Adrenal gland (tissue), 5 donors: ENCODE results near the gene ITIH2.
"Not testable (repeated sequence)": the region's sequence is repeated elsewhere in the genome, so short reads cannot be mapped to it uniquely, and the experiment has no call there.

ENCODE experiments used
- CTCF ChIP-seq, 6 experiments: fragments of 450-650 bp in 4 of 6; fragments of 200-600 bp in 2 of 6; sonication (generic) in 1 of 6; IDR thresholded peaks; 1 replicate in 5 of 6; 2 replicates in 1 of 6; pipeline versions ENCODE4 v1.5.1 to v1.8.0; 2016 to 2021; ENCODE audit warnings: antibody characterized with exemption in 6 of 6, mild to moderate bottlenecking in 2 of 6, moderate library complexity in 1 of 6
- POLR2A ChIP-seq, 2 donors: fragments of 450-650 bp; IDR thresholded peaks; one replicate each; pipeline ENCODE4 v1.6.1; 2017; ENCODE audit warnings: antibody characterized with exemption in 2 of 2, mild to moderate bottlenecking in 2 of 2, moderate library complexity in 1 of 2
- donor health status: DM: no; HTN: no; CAD: no.

- TF ChIP-seq CTCF, POLR2A (IDR thresholded peaks at IDR 0.05): not testable (repeated sequence)
Observed at GRCh38 chr10:7657079-7657478, 46.0 kb upstream of the ITIH2 start.
